Activated T-helper 1 cell treated with anti-CD3 and anti-CD28 coated beads, Interleukin-2, amount 50 U/mL, for 16 hours (primary cell): ENCODE measurements around the gene NTNG1.
"Not testable (repeated sequence)": the region's sequence is repeated elsewhere in the genome, so short reads cannot be mapped to it uniquely, and the experiment has no call there.

ENCODE experiments used
- DNase-seq, 2 donors: peaks; one replicate each; pipeline ENCODE4 v3.0.0-alpha.2; 2020; ENCODE audit warnings: low read depth in 1 of 2, low spot score in 1 of 2

Gene NTNG1

GRCh38 chr1:107196973-107197562 is 56.2 kb downstream of the NTNG1 start:
- no peak for DNase-seq

- no peak for DNase-seq
Observed at GRCh38 chr1:107198561-107198960, 57.7 kb downstream of the NTNG1 start.

GRCh38 chr1:107200631-107201030 is 59.8 kb downstream of the NTNG1 start:
- DNase-seq, result no peak

- no peak for DNase-seq
Observed at GRCh38 chr1:107202007-107202406, 61.2 kb downstream of the NTNG1 start.

GRCh38 chr1:107213225-107213624 is 72.4 kb downstream of the NTNG1 start:
- no peak for DNase-seq

GRCh38 chr1:107220036-107220435 is 79.2 kb downstream of the NTNG1 start:
- DNase-seq, result no peak

- DNase-seq, result no peak
Observed at GRCh38 chr1:107225706-107226105, 84.9 kb downstream of the NTNG1 start.

- no peak for DNase-seq
Observed at GRCh38 chr1:107228704-107229371, 88.0 kb downstream of the NTNG1 start.

GRCh38 chr1:107229711-107230110 is 88.9 kb downstream of the NTNG1 start:
- no peak for DNase-seq

GRCh38 chr1:107230121-107230520 is 89.3 kb downstream of the NTNG1 start:
- no peak for DNase-seq

GRCh38 chr1:107231291-107231690 is 90.5 kb downstream of the NTNG1 start:
- no peak for DNase-seq

GRCh38 chr1:107232426-107232825 is 91.6 kb downstream of the NTNG1 start:
- no peak for DNase-seq

GRCh38 chr1:107236760-107237159 is 95.9 kb downstream of the NTNG1 start:
- DNase-seq, result not testable (repeated sequence)

- DNase-seq, result no peak
Observed at GRCh38 chr1:107243461-107243860, 102.6 kb downstream of the NTNG1 start.

GRCh38 chr1:107244709-107245500 is 104.1 kb downstream of the NTNG1 start:
- DNase-seq, result no peak

GRCh38 chr1:107246775-107247345 is 106.0 kb downstream of the NTNG1 start:
- no peak for DNase-seq

- DNase-seq, result no peak
Observed at GRCh38 chr1:107247679-107248078, 106.8 kb downstream of the NTNG1 start.

- DNase-seq, result no peak
Observed at GRCh38 chr1:107250169-107250568, 109.3 kb downstream of the NTNG1 start.

GRCh38 chr1:107251083-107251482 is 110.2 kb downstream of the NTNG1 start:
- no peak for DNase-seq

- DNase-seq, result no peak
Observed at GRCh38 chr1:107251839-107252238, 111.0 kb downstream of the NTNG1 start.

GRCh38 chr1:107252271-107252670 is 111.4 kb downstream of the NTNG1 start:
- no peak for DNase-seq

GRCh38 chr1:107254306-107254705 is 113.5 kb downstream of the NTNG1 start:
- no peak for DNase-seq
